ENCODE results near the gene SLC24A3. TPM values are rescaled to one million over a fixed set of nuclear protein-coding genes. Genes with fewer than 3 reads are reported as not detected.

Gene SLC24A3
- total RNA-seq, 3 donors from 2014 or later = 4.9 to 12.3 (median 5.9) TPM

- Histone ChIP-seq H3K27ac (no peak overlapping the region), H3K27me3 (no peaks in the 10 kb centered on the region), H3K9me3 (no peaks in the 10 kb centered on the region), H3K4me1 (no peaks in the 10 kb centered on the region), H3K4me3 (no peak overlapping the region), H3K36me3 (no peaks in the 10 kb centered on the region)
- DNase-seq (ENCODE audit: low spot score in 2 of 2) = no peak
- intact Hi-C loops (cut with DNase I; ENCODE audit: low total_unique reads) = no loop called here
- no peak for TF ChIP-seq CTCF (IDR thresholded peaks at IDR 0.05)
These were observed 106.2 kb downstream of the SLC24A3 start for GRCh38 chr20:19318610-19319009.

- Histone ChIP-seq H3K4me1 (no peaks in the 10 kb centered on the region), H3K27me3 (no peaks in the 10 kb centered on the region), H3K9me3 (no peaks in the 10 kb centered on the region), H3K27ac (no peak overlapping the region), H3K4me3 (no peak overlapping the region), H3K36me3 (no peaks in the 10 kb centered on the region)
- TF ChIP-seq POLR2A (IDR thresholded peaks at IDR 0.05) (no peak), POLR2AphosphoS5 (IDR thresholded peaks at IDR 0.05) (no peak), CTCF (IDR thresholded peaks at IDR 0.05) (no peak)
- intact Hi-C loops (cut with DNase I; ENCODE audit: low total_unique reads) = no loop called here
- DNase-seq (ENCODE audit: low spot score in 2 of 2) = no peak
These were observed 107.6 kb downstream of the SLC24A3 start for GRCh38 chr20:19320005-19320404.

- H3K4me1 ChIP-seq = no peaks in the 10 kb centered on the region
- no peaks in the 10 kb centered on the region for H3K27me3 ChIP-seq
- H3K9me3 ChIP-seq = no peaks in the 10 kb centered on the region
- no peak for DNase-seq (ENCODE audit: low spot score in 2 of 2)
- TF ChIP-seq POLR2A (IDR thresholded peaks at IDR 0.05) (no peak), CTCF (IDR thresholded peaks at IDR 0.05) (no peak)
- no peak overlapping the region for H3K27ac ChIP-seq
- no peak overlapping the region for H3K4me3 ChIP-seq
- intact Hi-C loops (cut with DNase I; ENCODE audit: low total_unique reads) = no loop called here
- no peaks in the 10 kb centered on the region for H3K36me3 ChIP-seq
These were observed 108.7 kb downstream of the SLC24A3 start for GRCh38 chr20:19321176-19321575.

- intact Hi-C loops (cut with DNase I; ENCODE audit: low total_unique reads) = no loop called here
- Histone ChIP-seq H3K27ac (no peak overlapping the region), H3K9me3 (no peaks in the 10 kb centered on the region), H3K36me3 (no peaks in the 10 kb centered on the region), H3K27me3 (no peaks in the 10 kb centered on the region), H3K4me1 (no peaks in the 10 kb centered on the region), H3K4me3 (no peak overlapping the region)
- TF ChIP-seq POLR2A (IDR thresholded peaks at IDR 0.05) (no peak), CTCF (IDR thresholded peaks at IDR 0.05) (no peak), POLR2AphosphoS5 (IDR thresholded peaks at IDR 0.05) (no peak)
- no peak for DNase-seq (ENCODE audit: low spot score in 2 of 2)
These were observed 109.9 kb downstream of the SLC24A3 start for GRCh38 chr20:19322061-19322985.

- DNase-seq (ENCODE audit: low spot score in 2 of 2) = no peak
- TF ChIP-seq CTCF (IDR thresholded peaks at IDR 0.05) (no peak), POLR2A (IDR thresholded peaks at IDR 0.05) (no peak), POLR2AphosphoS5 (IDR thresholded peaks at IDR 0.05) (no peak)
- intact Hi-C loops (cut with DNase I; ENCODE audit: low total_unique reads) = no loop called here
These were observed 115.0 kb downstream of the SLC24A3 start for GRCh38 chr20:19327401-19327800.

More at GRCh38 chr20:19327401-19327800, 115.0 kb downstream of the SLC24A3 start:
- Histone ChIP-seq H3K27me3 (no peaks in the 10 kb centered on the region), H3K27ac (no peak overlapping the region), H3K36me3 (no peaks in the 10 kb centered on the region), H3K4me3 (no peak overlapping the region), H3K4me1 (no peaks in the 10 kb centered on the region), H3K9me3 (no peaks in the 10 kb centered on the region)

All from breast epithelium (tissue), 4 donors.